ENCODE measurements around the gene LENG9. TPM values are rescaled to one million over a fixed set of nuclear protein-coding genes. Genes with fewer than 3 reads are reported as not detected.
A peak's percentile ranks its signal among the peaks of the same experiment; 100 is the strongest.

LENG9 gene
- total and polyA plus RNA-seq, 2 of the 13 experiments (the other 11 are each of a cell fraction or from before 2014, with no cell fraction given) = 0.75 to 2.9 TPM

GRCh38 chr19:54448774-54449700, 14.5 kb downstream of the LENG9 start, which contains the start of gene LENG8 (continued):
- TF ChIP-seq RNF2 (conservative IDR thresholded peaks at IDR 0.05; ENCODE audit: low read depth) = peak; percentile 97
- no peak for TF ChIP-seq ZNF720 (CRISPR knock-in tag; IDR thresholded peaks at IDR 0.05)
- 0 out of 2 replicates have a peak, but pooled peaks have one; percentile 31 for TF ChIP-seq CAMTA2 (CRISPR knock-in tag; IDR thresholded peaks at IDR 0.05; ENCODE audit: borderline replicate concordance)
- TF ChIP-seq XBP1 (CRISPR knock-in tag; IDR thresholded peaks at IDR 0.05) = no peak
- TF ChIP-seq SMAD3 (CRISPR knock-in tag; IDR thresholded peaks at IDR 0.05) = peak; percentile 64; the same call in 1 of the 2 replicates
- TF ChIP-seq ZNF569 (CRISPR knock-in tag; IDR thresholded peaks at IDR 0.05; ENCODE audit: borderline replicate concordance) = no peak
- no peak for TF ChIP-seq ZNF256 (CRISPR knock-in tag; conservative IDR thresholded peaks at IDR 0.05)
- TF ChIP-seq FOXP1 (IDR thresholded peaks at IDR 0.05) = no peak
- 0 out of 2 replicates have a peak, but pooled peaks have one; percentile 6 for TF ChIP-seq FOXP1 (CRISPR knock-in tag; IDR thresholded peaks at IDR 0.05)
- TF ChIP-seq ZNF75D (CRISPR knock-in tag; IDR thresholded peaks at IDR 0.05; ENCODE audit: borderline replicate concordance) = no peak
- TF ChIP-seq TP53 (CRISPR knock-in tag; conservative IDR thresholded peaks at IDR 0.05) = no peak; the same call in 1 of the 2 replicates
- peak; percentile 58 for TF ChIP-seq ATF3 (CRISPR knock-in tag; IDR thresholded peaks at IDR 0.05)
- TF ChIP-seq HOMEZ (CRISPR knock-in tag; IDR thresholded peaks at IDR 0.05; ENCODE audit: low read depth) = no peak; the same call in 1 of the 2 replicates
- TF ChIP-seq JUND (CRISPR knock-in tag; IDR thresholded peaks at IDR 0.05) = peak; percentile 52; the same call in 1 of the 2 replicates
- no peak for TF ChIP-seq ZNF407 (CRISPR knock-in tag; IDR thresholded peaks at IDR 0.05; ENCODE audit: not compliant biosample characterization)
- no peak for TF ChIP-seq KDM6A (CRISPR knock-in tag; IDR thresholded peaks at IDR 0.05; ENCODE audit: low read depth)
- no peak for TF ChIP-seq IRX3 (CRISPR knock-in tag; IDR thresholded peaks at IDR 0.05; ENCODE audit: borderline replicate concordance, low read depth)

Measured in HepG2 (cell line).